GM19324 (cell line): Measurements from ENCODE around the gene FAHD2A.
"Not testable (repeated sequence)": the region's sequence is repeated elsewhere in the genome, so short reads cannot be mapped to it uniquely, and the experiment has no call there.

ENCODE experiments used
- ATAC-seq: cut with Tn5 transposase; IDR thresholded peaks from one replicate; pipeline ENCODE4 v1.9.1; 2021; ENCODE audit warnings: mild to moderate bottlenecking, moderate library complexity; ENCODE audit not compliant: unreplicated experiment, low FRiP score

Gene FAHD2A

GRCh38 chr2:95375532-95376150, 26.9 kb upstream of the FAHD2A start:
- no peak for ATAC-seq

DNA sequence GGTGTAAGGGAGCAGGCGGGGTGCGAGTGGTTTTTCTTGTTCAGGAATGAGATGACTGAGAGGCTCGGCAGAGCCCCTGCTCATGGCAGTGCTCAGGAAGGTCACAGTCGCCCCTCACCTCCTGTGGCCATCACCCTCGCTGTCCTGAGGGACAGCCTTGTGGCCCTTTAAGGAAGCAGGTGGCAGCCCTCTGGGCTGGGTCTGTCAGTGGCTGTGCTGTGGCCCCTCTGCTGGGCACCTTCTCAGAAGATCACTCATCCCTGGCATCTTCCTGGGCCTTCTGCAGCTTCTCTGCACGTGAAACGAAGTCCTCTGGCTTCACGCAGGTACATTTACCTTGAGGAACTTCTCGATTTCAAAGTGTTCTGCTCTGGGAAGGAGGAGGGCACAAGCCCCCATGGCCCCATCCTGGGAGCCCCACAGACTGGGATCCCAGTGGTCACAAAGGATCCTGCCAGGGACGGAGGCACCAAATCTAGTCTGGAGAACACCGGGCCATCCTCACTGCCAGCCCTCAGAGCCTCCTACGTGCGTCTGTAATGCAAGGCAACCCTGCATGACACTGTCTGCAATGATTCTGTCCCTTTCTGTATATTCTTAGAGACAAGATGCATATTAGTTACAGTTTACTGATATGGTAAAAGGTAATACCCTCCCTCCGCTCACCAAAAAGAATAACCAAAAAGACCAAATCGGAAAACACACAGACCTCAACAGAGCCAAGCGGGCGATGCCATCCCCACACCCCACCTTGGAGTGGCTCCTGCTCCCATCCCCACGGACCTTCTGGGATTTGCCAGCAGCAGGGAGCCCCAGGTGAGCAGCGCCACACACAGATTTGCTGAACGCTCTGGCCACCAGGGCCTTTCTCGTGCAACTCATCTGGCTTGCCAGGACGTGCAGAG, 25.9 kb upstream of the FAHD2A start:
- no peak for ATAC-seq

DNA sequence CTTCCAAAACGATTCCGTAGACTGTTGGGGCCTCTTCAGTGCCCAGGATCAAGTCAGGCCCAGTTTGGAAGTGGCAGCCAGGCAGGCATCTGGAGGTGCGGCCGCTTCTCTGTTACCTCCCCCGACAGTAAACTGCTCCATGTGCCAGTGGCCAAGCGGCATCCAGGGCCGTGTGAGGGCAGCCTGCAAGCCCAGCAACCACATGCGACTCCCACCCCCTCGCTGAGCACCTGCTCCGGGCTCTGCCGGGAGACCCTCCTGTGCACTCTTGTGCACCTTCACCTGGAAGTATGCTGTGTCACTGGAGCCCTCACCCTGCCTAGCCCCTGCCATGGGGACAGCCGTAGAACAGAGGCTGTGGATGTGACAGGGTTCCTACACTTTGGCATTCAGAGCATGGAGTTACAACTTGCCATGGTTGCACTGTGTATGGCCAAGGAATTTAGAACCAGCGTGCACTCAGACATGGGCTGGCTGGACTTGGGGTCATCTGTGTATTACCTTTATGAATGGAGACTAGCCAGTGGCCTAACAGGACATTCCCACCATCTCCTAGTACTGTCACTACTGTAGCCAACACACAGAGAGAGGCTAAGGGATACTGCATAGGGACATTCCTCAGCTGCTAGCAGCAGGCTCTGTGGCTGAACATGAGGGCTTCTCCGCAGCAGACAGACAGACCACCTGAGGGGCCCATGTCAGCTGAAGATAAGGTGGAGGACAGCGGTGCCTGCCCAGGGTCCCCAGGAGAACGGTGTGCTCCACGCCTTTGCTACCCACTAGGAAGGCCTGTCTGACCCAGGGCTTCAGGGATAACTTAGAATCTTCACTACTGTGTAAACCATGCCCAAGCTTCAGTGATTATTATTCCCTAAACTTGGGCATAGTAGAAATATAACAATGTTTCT, 25.0 kb upstream of the FAHD2A start:
- no peak for ATAC-seq

DNA sequence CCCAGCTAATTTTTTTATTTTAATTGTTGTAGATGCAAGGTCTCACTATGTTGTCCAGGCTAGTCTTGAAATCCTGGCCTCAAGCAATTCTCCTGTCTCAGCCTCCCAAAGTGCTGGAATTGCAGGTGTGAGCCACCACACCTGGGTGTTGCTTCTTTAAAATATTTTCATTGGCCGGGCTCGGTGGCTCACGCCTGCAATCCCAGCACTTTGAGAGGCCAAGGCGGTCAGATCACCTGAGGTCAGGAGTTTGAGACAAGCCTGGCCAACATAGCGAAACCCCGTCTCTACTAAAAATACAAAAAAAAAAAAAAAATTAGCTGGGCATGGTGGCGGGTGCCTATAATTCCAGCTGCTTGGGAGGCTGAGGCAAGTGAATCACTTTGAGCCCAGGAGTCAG, 24.2 kb upstream of the FAHD2A start:
- not testable (repeated sequence) for ATAC-seq

DNA sequence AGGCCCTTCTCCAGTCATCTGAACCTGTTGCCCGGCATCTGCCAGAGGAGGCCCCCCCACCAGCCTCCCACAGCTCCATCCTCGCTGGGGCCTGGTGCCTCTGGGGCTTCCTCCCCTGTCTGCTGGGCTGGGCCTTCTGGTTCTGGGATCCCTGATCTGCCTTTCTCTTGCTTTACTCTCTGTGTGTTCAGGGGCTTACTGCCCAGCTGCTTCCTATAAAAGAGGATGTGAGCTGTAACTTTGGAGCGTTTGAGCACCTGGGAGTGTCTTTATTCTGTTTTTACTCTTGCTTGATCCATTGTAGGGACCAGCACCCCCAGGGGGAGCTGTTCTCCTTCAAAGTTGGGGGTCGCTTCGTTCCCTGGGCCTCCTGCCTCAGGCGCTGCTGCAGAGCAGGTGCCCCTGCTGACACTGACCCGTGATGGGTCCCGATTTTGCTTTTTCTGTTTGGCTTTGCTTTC, 23.1 kb upstream of the FAHD2A start:
- no peak for ATAC-seq

GRCh38 chr2:95380280-95380679, 22.2 kb upstream of the FAHD2A start:
- ATAC-seq: no peak

DNA sequence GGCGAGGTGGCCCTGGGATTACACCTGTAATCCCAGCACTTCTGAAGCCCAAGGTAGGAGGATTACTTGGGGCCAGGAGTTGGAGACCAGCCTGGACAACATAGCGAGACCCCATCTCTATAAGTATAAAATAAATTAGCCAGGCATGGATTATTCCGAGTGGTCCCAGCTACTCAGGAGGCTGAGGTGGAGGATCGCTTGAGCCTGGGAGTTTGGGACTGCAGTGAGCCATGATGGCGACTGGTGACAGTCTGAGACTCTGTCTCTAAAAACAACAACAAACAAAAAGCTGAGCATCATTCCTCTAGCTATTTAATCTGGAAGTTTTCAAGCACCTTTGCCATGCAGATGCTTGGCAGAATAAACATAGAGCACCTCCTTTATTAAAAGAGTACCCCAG, 21.8 kb upstream of the FAHD2A start:
- ATAC-seq: no peak

- ATAC-seq: no peak
These were observed 21.0 kb upstream of the FAHD2A start for GRCh38 chr2:95381212-95382191.

DNA sequence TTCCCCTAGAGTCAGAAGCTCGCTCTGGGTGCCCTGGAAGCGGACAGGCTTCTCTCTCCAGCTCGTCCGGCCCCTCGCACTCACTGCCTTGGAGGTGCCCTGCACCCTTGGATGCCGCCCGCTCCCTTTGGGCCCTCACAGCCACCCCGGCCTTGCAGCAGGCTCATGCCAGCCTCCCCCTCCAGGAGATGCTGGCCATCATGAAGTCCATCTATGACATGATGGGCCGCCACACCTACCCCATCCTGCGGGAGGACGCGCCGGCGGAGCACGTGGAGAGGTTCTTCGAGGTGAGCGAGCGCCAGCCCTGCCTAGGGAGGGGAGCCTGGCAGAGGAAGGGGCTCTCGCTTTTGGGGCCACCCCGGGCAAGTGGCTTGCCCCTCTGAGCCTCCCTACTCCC, 20.3 kb upstream of the FAHD2A start:
- no peak for ATAC-seq

- ATAC-seq: no peak
These were observed 19.5 kb upstream of the FAHD2A start for GRCh38 chr2:95382686-95383634.

DNA sequence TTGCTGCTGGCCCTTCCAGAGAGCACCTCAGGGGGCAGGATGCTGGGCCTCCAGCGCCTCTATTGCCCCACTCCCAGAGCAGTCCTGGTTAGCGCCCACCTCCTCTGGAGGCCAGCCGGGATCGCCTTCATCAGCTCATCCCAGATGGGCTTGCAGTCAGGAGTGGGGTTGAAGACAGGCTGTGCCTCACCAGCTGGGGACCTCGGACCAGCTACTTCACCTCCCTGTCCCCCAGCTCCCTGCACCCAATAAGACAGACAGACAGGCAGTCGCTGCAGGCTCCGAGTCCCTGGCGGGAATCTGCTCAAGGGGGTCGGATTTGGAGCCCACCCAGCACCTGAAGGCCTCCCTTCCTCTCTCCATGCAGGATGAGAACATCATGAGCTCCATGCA, 18.9 kb upstream of the FAHD2A start:
- no peak for ATAC-seq

GRCh38 chr2:95384854-95385569, 17.5 kb upstream of the FAHD2A start:
- ATAC-seq: no peak

DNA sequence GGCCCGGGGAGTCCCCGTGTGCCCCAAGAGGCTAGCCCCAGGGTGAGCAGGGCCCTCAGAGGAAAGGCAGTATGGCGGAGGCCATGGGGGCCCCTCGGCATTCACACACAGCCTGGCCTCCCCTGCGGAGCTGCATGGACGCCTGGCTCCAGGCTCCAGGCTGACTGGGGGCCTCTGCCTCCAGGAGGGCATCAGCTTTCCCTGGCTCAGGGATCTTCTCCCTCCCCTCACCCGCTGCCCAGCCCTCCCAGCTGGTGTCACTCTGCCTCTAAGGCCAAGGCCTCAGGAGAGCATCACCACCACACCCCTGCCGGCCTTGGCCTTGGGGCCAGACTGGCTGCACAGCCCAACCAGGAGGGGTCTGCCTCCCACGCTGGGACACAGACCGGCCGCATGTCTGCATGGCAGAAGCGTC, 16.9 kb upstream of the FAHD2A start:
- no peak for ATAC-seq

- ATAC-seq: no peak
These were observed 16.5 kb upstream of the FAHD2A start for GRCh38 chr2:95386031-95386430.

- no peak for ATAC-seq
These were observed 15.2 kb upstream of the FAHD2A start for GRCh38 chr2:95387358-95387757.

GRCh38 chr2:95388091-95388692, 14.3 kb upstream of the FAHD2A start:
- no peak for ATAC-seq

- ATAC-seq: no peak
These were observed 13.7 kb upstream of the FAHD2A start for GRCh38 chr2:95388856-95389244.
